Erythroblast (primary cell): Measurements from ENCODE around the gene COX11.

Source experiments
- GATA1 ChIP-seq: IDR thresholded peaks from 2 replicates; pipeline ENCODE4 v1.6.1; 2011; ENCODE audit warnings: low read depth, mild to moderate bottlenecking, control low read depth, low read length, moderate library complexity
- POLR2A ChIP-seq: IDR thresholded peaks from 2 replicates; pipeline ENCODE4 v1.6.1; 2011; ENCODE audit warnings: mild to moderate bottlenecking, low read length

- no peak for TF ChIP-seq POLR2A
- no peak for TF ChIP-seq GATA1
These were observed 37.1 kb upstream of the COX11 start for GRCh38 chr17:55005520-55005919.
